ENCODE results near the gene SLC25A5.
"Not testable (repeated sequence)": the region's sequence is repeated elsewhere in the genome, so short reads cannot be mapped to it uniquely, and the experiment has no call there.

SLC25A5 gene

GRCh38 chrX:119477812-119478232, 9.6 kb downstream of the SLC25A5 start:
- DNase-seq (ENCODE audit: low spot score) = no peak

DNA sequence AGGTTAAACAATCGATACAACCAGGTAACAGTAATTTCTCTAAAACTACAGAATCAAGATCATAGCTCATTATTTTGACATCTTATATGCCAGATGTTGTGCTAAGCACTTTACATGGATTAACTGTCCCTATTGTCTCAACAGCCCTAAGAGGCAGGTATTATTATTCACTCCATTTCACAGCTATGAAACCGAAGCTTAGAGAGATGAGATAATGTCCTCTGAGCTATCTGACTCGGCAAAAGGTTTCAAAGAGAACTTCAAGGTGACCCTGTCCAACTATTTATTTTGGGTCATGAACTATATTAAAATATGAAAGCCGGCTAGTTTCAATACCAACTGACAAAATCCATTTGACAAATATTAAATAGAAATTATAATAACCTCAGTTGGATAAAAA, 10.3 kb downstream of the SLC25A5 start:
- no peak for DNase-seq (ENCODE audit: low spot score)

- no peak for DNase-seq (ENCODE audit: low spot score)
Observed at GRCh38 chrX:119479845-119480244, 11.6 kb downstream of the SLC25A5 start.

- no peak for DNase-seq (ENCODE audit: low spot score)
Observed at GRCh38 chrX:119481323-119481801, 13.1 kb downstream of the SLC25A5 start.

DNA sequence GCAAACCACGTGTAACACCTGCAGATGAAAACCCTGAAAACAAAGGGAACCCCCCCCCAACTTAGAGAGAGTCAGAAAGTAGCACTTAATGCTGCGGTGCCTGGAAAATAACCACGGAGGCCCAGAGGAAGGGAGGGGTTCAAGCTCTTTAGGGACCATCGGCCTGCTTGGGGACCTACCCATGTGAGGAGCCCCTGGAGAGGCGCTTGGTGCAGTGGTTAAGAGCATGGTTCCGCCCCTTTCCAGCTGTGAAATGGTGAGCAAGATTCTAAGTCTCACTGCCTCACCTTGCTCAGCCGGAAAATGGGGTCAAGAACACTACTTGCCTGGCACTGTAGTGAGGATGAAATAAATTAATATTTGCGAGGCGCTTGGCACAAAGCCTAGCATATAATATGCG, 13.8 kb downstream of the SLC25A5 start:
- no peak for DNase-seq (ENCODE audit: low spot score)

DNA sequence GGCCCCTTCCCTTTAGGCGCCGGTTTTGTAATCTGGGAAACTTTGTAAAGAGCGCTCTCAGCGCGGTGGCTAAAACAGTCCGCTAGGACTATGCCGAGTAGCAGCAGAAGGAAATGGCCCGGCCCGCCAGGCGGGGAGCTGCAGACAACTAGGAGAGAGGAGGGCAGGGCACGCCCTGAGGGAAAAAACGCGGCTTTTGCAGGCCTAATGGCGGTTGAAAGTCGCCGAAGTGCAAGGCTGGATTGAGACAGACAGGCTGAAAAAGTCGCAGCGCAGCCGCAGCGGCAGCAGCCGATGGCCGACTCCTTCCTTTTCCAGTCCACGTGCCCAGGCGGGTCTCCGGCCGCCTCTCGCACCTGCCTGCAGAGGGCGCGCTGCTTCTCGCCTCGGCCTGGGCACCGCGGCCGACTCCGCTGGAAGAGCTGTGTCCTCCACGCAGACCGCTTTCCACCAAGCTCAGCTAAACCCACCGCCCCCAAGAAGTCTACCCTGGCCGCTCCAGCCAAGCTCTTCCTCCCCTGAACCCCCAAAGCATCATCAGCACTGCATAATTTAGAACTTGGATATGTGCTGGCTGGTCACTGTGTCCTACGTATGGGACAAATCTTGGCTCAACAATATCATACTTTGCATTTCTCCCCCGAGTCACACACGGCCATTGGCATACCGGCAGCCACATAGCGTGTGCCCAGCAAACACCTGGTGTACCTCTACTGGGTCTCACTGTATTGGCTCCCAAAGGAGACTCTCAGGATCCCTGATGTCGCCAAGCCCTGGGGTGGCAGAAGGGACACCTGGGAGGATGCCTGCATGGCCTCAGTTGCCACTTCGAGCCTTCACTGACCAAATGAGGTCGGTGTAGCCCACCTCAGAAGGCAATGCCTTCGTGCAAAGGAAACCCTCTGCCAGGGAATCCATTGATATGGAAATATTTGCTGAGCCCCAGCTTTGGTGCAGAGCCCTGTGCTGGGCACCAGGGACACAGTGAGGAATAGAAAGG, 14.5 kb downstream of the SLC25A5 start:
- DNase-seq (ENCODE audit: low spot score) = peak; percentile 61

GRCh38 chrX:119486745-119487144, 18.5 kb downstream of the SLC25A5 start:
- no peak for DNase-seq (ENCODE audit: low spot score)

- not testable (repeated sequence) for DNase-seq (ENCODE audit: low spot score)
Observed at GRCh38 chrX:119487766-119488165, 19.5 kb downstream of the SLC25A5 start.

GRCh38 chrX:119488749-119489148, 20.5 kb downstream of the SLC25A5 start:
- peak; percentile 44 for DNase-seq (ENCODE audit: low spot score)

DNA sequence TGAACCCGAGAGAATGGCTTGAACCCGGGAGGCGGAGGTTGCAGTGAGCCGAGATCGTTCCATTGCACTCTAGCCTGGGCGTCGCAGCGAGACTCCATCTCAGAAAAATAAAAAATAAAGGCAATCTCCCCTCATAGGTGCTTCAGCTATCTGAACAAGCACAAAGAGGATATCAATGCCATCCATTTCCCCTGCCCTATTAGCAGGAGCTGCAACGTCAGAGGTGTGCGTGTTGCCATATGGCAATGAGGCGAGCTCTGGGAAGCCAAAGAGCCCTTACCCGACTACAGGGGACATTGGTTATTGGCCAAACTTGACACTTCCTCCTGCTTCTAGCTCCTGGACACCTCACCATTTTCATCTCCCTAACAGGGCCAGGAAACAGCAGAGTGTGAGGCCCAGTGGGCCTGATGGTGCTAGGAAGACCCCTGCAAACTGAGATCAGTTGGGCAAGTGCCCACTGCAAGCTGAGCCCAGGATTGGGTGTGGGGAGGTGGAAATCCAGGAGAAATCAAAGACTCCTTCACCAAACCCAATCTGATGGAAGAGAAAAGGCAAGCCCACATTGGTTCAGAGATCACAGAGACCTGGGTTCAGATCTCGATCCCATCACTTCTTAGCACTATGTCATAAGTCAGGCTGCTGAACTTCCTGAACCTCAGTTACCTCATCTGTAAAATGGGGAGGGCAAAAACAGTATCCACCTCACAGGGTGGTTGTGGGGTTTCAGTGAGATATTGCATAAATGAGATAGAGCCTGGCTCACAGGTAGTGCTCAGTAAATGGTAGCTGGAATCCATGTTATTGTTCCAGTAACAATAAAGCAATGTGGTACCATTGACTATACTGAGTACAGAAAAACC, 21.2 kb downstream of the SLC25A5 start:
- no peak for DNase-seq (ENCODE audit: low spot score)

GRCh38 chrX:119492463-119492862, 24.2 kb downstream of the SLC25A5 start:
- no peak for DNase-seq (ENCODE audit: low spot score)

- not testable (repeated sequence) for DNase-seq (ENCODE audit: low spot score)
Observed at GRCh38 chrX:119493851-119494495, 25.7 kb downstream of the SLC25A5 start.

DNA sequence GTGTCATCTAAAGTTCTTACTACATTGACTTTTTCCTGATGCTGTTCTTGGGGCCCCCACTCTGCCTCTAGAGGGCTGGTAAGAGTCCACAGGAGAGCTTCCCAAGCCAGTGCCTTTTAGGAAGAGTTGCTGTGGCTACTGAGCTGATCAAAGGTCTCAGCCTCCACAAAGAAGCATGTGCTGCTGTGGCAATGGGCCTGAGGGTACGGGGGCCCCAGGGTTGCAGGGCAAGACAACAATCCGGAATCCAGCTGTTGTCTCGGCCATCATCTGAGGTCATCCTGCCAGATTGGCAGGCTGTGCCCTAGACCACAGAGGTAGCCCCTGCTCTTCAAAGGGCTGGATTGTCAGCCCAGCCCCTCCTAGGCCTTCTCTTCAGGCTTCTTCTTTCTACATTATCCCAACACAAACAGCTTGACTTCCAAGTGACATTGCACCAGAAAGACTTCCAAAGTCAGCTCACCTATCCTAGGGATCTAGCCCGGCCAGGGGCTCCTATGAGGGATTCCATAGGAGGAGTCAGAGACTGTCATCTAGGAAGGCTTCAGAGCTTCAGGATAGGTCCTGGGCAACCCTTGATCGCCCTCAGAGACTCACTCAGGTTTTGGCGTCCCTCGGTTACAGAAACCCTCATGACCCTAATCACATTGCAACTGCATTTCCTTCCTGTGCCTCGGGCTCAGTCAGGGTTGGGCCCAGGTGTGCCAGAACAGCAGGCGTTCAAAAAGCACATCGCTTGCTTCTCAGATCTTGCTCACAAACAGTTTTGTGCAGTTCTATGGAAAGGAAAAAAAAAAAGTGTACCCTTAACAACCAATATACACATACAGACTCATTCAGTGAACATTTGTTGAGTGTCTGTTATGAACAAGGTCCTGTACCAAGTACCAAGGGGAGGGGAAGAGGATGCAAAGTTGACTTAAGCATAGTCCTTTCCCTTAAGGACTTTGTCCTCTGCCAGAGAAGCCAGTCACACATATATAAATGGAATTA, 27.8 kb downstream of the SLC25A5 start:
- DNase-seq (ENCODE audit: low spot score) = no peak

- no peak for DNase-seq (ENCODE audit: low spot score)
Observed at GRCh38 chrX:119497185-119497584, 28.9 kb downstream of the SLC25A5 start.

DNA sequence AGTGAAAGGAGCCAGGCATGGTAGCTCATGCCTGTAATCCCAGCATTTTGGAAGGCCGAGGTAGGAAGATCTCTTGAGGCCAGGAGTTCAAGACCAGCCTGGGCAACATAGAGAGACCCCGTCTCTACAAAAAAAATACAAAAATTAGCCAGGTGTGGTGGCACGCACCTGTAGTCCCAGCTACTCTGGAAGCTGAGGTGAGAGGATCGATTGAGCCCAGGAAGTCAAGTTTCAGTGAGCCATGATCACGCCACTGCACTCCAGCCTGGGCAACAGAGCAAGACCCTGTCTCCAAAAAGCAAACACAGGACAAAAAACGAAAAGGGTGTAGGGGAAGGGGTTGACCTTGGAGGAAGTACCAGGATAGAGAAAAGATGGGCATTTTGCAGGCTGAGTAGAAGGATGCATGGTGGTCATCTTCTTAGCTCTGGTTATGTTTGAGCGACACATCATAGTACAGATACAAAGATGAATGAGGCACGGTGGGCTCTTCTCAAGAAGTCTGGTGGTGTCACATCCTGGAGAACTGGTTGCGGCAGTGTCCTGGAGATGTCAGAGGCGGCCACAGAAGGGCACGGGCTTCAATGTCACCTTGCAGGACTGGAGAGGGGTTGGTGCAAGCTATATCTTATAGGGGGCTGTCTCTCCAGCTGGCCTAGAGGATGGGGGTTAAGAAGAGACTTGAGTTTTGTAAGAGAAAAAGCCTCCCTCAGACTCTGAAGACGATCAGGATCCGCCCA, 32.0 kb downstream of the SLC25A5 start:
- no peak for DNase-seq (ENCODE audit: low spot score)

DNA sequence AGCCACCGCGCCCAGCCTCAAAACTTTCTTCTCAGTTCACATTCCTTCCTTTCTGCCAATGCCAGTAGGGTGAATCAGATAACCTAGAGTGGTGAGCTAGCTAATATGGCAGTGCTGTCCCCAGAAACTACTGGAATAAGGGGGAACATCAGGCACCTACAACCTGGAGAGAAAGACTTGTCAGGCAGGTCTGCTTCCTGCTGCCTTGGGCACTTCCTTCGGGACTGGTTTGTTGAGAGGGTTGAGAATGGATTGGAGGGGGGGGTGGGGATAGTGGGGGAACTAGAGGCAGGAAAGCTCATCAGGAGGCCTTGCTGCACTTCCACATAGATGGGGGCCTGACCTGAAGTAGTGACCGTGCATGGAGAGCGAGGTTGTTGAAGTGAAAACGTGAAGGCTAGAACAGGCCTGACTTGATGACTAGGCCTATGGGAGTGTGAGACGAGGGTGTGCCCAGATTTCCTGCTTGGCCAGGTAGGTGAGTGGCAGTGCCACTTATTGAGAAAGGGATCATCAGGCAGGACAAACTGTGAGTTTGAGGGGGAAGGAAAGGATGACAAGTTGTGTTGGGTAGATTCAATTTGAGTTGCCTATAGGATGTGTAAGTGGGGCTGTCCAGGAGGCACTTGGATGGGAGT, 33.4 kb downstream of the SLC25A5 start:
- DNase-seq (ENCODE audit: low spot score) = no peak

- DNase-seq (ENCODE audit: low spot score) = peak; percentile 25
Observed at GRCh38 chrX:119502727-119503483, 34.7 kb downstream of the SLC25A5 start.

DNA sequence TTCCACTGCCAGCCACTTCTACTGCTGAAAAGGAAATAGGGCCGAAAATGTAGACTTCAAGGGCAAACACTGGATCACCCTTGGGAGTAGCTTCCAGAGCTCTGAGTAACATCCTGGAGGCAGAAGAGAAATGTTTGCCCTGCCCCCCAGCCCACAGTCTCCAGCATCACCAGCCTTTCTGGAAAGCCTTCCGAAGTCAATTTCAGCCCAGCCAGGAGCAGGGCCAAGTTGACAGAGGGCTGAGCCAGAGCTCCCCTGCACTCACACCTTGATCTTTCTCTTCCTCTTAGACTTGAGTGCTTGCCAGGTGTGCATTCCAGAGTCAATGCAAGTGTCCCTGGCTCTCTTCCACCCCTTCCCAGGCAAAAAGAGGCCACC, 35.2 kb downstream of the SLC25A5 start:
- no peak for DNase-seq (ENCODE audit: low spot score)

DNA sequence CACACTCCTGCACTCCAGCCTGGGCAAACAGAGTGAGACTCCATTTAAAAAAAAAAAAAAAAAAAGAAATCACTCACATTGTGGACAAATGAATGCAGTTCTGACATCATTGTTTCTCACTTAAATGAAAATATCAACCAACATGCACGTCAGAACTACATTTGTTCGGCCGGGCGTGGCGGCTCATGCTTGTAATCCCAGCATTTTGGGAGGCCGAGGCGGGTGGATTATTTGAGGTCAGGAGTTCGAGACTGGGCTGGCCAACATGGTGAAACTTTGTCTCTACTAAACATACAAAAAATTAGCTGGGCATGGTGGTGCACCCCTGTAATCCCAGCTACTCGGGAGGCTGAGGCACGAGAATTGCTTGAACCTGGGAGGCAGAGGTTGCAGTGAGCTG, 36.9 kb downstream of the SLC25A5 start:
- DNase-seq (ENCODE audit: low spot score) = not testable (repeated sequence)
